BE2C (cell line): ENCODE results near the gene APC2.

Experiments
- DNase-seq: peaks from one replicate; pipeline ENCODE4 v3.0.0-alpha.2; 2020
- H3K27me3 ChIP-seq: fragments of 250-450 bp; sonication (Bioruptor Pico); 2 replicates; pipeline ENCODE4 v1.5.1; 2020; ENCODE audit warnings: mild to moderate bottlenecking
- H3K36me3 ChIP-seq: fragments of 250-450 bp; sonication (Bioruptor Pico); 2 replicates; pipeline ENCODE4 v1.5.1; 2020; ENCODE audit warnings: mild to moderate bottlenecking
- H3K4me1 ChIP-seq: fragments of 250-450 bp; sonication (Bioruptor Pico); 2 replicates; pipeline ENCODE4 v1.5.1; 2020
- H3K4me3 ChIP-seq: 2 replicates; pipeline ENCODE4 v1.5.1; 2011; ENCODE audit warnings: low read depth, low read length
- H3K9me3 ChIP-seq: fragments of 250-450 bp; sonication (Bioruptor Pico); 2 replicates; pipeline ENCODE4 v1.5.1; 2020
- CTCF ChIP-seq: IDR thresholded peaks from 2 replicates; pipeline ENCODE4 v1.5.1; 2012; ENCODE audit warnings: mild to moderate bottlenecking, low read depth, low read length

Gene APC2

GRCh38 chr19:1460033-1460995 lies 10.4 kb downstream of the APC2 start:
- Histone ChIP-seq H3K4me3 (no peak overlapping the region), H3K9me3 (no peaks in the 10 kb centered on the region), H3K36me3 (peaks cover 37% of the 10 kb centered on the region), H3K27me3 (no peaks in the 10 kb centered on the region), H3K4me1 (no peaks in the 10 kb centered on the region)
- TF ChIP-seq CTCF, result no peak
- no peak for DNase-seq

GRCh38 chr19:1461862-1462261 lies 11.9 kb downstream of the APC2 start:
- peaks cover 30% of the 10 kb centered on the region for H3K36me3 ChIP-seq
- TF ChIP-seq CTCF, result no peak
- no peak overlapping the region for H3K4me3 ChIP-seq
- H3K9me3 ChIP-seq, result no peaks in the 10 kb centered on the region
- DNase-seq, result no peak
- no peaks in the 10 kb centered on the region for H3K4me1 ChIP-seq
- H3K27me3 ChIP-seq, result no peaks in the 10 kb centered on the region

- Histone ChIP-seq H3K36me3 (peaks cover 24% of the 10 kb centered on the region), H3K4me3 (no peak overlapping the region), H3K4me1 (no peaks in the 10 kb centered on the region), H3K27me3 (no peaks in the 10 kb centered on the region), H3K9me3 (no peaks in the 10 kb centered on the region)
- DNase-seq, result no peak
- no peak for TF ChIP-seq CTCF
These were observed 15.5 kb downstream of the APC2 start for GRCh38 chr19:1465191-1466016.

GRCh38 chr19:1466018-1466460 lies 16.1 kb downstream of the APC2 start:
- Histone ChIP-seq H3K27me3 (no peaks in the 10 kb centered on the region), H3K4me3 (no peak overlapping the region), H3K36me3 (peaks cover 18% of the 10 kb centered on the region), H3K9me3 (no peaks in the 10 kb centered on the region), H3K4me1 (no peaks in the 10 kb centered on the region)
- TF ChIP-seq CTCF, result no peak
- DNase-seq, result no peak

GRCh38 chr19:1466461-1467214 lies 16.7 kb downstream of the APC2 start:
- Histone ChIP-seq H3K9me3 (no peaks in the 10 kb centered on the region), H3K4me1 (no peaks in the 10 kb centered on the region), H3K27me3 (no peaks in the 10 kb centered on the region), H3K36me3 (peaks cover 15% of the 10 kb centered on the region), H3K4me3 (no peak overlapping the region)
- no peak for DNase-seq
- TF ChIP-seq CTCF, result no peak
